DMS79 treated with DMSO at 0.1 percent for 48 hours (cell line): ENCODE results near the gene ARMC7.

Experiments
- DNase-seq: peaks from one replicate; lab custom pipeline; 2025; lab: John Stamatoyannopoulos, UW

Gene ARMC7

DNA sequence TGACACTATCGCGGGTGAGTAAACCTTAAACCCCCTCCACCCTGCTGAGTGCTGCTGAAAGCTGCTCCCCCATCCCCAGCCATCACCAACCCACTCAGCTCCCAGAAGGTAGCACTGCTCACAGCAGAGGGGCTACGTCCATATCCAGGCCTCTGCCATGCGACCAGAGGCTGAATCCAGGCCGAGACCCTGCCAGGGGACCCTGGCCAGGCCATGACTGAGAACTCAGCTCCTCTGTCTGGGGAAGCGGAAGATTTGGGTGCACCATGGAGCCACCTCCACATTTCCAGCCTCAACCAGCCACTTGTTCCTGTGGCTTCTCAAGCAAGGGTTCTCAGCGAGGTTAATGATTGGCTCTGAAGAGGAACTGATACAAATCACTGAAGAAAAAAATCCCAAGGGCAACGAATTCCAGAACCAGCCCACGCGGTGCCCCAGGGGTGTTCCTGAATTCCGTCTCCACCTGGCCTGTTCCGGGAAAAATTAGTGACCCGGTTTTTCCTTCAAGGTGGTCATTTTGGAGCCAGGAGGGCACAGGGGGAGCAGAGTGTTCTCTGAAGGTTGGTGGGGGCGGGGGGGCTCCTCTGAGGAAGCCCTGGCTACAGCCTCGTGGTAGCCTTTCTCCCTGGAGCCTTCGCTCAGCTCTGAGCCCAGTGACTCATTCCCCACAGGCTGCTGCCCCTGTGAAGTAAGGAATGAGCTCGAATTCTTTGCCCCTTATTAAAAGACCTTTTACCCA, 31.3 kb upstream of the ARMC7 start:
- no peak for DNase-seq

DNA sequence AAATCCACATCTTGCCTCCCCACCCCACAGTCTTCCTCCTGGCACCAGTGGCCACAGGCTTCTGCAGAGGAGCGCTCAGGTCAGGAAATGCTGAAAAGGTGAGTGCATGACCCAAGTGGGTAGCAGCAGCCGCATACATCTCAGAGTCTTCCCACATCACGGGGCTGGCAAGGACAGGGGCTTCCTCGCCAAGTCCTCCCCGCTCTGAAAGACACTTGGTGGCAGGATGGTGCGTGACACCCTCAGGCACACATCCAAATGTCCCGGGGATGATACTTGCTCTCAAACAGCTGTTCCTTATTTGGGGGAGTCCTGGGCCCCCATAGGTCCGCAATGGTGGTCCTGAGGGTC, 30.8 kb upstream of the ARMC7 start:
- no peak for DNase-seq

DNA sequence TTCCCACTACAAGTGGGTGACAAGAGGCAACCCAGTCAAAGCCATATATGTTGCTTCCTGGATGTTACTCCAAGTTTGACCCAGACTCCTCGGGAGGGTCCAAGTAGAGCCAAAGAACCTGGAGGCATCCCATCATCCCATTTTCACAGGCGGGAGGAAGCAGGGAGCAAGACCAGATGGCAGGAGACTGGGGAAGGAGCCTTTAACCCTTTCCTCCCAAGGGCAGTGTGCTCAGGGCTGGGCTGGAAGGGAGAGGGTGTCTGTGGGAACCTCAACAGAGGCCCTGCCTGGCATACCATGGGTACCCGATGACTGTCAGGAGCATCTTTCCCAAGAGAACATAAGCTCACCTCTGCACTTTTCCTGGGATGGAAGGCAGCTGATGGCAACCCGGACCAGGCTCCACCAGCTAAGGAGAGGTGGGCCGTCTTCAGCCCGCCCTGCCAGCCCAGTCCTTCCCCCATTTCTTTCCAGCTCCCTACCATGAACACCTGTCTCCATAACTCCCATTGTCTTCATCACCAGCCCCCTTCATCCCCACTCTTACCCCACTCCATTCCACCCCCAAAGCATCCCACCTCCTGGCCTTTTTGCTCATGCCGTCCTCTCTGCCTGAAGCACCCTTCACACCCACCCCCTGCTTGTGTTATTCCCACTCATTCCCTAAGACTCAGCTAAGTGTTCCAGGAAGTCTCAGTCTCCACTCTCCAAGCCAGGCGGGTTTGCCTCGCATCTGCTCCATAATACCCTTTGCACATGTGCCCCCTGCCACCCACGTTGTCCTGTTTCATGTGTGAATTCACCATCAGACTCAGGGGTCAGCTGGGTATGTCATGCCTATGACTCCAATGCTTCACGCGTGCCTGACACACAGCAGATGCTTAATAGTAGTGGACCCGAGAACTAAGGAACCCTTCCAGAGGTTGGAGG, 27.9 kb upstream of the ARMC7 start:
- no peak for DNase-seq

DNA sequence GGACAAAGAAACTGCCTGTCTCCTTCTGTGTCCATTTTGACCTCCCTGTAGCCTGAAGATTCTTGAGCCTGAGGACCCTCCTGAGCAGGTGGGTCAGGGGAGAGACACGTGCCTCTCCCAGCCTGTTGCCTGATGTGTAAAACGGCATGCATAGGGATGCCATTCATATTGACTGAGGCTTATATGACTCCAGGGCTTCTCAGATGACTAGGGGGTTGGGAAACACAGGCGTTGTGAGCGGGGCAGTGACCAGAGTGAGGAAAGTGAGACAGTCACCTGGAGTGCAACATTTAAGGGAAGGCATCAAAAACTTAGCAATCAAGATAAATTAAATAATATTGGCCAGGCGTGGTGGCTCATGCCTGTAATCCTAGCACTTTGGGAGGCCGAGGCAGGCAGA, 27.1 kb upstream of the ARMC7 start:
- no peak for DNase-seq

DNA sequence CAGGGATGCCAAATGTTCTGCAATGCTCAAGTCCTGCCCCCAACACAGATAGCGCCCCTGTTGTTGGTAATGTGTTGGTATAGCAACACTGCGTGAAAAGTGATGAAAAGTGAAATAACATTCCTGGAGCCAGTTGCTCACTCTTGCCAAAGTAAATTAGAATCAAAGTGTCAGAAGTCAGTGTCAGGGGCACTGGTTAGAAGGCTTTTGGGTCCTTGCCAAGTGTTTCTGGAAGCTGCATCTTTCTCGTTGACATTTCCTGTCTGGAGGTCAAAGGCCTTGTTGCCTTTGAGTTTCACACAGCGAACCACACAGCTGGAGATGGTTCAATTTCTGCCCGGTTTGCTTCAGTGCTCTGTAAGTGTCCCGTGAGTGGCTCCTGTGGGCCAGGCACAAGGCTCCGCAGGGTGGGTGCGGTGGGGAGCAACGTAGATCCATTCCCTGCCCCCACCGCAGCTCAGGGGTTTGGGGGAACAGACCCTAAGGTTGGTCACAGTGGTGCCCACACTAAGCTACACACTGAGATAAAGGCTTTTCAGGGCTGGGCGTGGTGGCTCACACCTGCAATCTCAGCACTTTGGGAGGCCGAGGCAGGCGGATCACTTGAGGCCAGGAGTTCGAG, 25.6 kb upstream of the ARMC7 start:
- DNase-seq = no peak

DNA sequence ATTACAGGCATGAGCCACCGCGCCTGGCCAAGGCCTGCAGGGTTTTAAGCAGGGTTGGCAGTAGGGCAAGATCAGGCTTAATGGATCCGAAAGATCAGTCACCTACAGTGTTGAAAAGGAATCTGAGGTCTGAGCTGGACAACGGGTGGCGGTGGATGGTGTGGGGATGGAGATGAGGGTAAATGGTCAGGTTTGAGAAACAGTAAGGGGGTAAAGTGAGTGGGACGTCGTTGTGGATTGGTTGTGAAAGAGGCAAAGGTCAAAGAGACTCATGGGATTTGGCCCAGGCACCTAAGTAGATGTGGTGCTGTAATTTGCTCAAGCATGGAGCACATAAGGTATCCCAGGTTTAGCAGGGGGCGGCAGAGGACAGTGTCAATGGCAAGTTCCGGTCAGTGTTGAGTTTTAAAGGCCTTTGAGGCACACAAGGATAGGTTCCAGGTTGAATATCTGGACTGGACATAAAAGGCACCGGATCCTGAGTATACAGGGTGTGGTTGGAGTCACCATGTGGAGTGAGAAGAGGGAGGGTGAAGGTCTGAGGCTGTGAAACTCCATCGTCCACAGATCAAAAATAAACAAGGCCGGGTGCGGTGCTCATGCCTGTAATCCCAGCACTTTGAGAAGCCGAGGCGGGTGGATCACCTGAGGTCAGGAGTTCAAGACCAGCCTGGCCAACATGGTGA, 23.1 kb upstream of the ARMC7 start:
- DNase-seq = no peak

DNA sequence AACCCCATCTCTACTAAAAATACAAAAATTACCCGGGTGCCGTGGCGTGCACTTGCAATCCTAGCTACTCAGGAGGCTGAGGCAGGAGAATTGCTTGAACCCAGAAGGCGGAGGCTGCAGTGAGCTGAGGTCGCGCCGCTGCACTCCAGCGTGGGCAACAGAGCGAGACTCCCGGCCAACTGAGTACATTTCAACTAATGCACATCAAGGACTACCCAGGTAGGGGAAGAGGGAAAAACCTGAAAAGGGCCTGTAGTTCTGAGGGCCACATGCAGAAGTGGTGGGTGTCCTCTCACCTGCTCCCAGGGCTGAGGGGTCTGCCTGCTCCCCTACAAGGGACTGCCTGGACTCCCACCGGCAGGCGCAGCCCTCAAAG, 22.6 kb upstream of the ARMC7 start:
- DNase-seq = no peak

DNA sequence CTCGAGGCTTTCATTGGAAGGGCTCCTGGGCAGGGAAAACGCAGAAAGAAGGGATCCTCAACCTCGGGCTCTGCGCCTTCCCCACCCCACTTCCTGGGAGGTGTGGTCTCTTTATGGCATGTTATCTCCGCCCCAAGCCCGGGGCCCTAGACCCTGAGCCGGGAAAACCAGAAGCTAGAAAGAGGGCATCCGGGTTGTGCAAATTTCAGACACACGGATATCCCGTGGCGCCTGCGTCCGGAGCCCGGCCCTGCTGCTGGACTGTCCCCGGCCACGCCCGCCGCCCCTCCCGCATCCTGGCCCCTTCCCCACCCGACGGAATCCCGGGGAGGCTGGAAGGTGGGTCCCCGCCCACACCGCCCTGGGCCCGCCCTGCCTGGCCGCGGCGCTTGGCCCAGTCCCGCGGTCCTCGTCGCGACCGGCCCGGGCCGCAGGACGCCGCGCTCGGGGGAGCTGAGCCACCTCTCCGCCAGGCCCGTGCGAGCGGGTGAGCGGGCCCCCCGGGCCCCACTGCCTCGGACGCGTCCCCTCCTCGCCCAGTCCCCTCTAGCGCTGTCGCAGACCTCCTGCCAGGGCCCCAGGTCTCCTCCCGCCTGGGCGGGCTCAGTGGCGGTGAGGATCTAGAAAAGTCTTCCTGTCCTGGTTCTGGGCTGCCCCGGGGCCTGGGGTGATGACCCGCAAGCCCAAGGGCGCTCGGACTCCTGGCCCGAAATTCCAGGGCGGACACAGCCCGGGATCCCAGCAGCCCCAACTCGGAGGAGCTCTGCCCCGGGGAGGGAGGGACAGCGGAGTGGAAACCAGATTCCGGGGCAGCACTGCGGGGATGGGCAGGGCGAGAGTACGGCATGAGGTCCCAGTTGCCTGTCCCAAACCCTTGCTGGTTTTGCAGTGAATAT, 22.0 kb upstream of the ARMC7 start, which contains the start of gene SLC16A5:
TSS of gene SLC16A5 (plus strand) at position 397 of the 896 bp plus-strand sequence. CDS start 5,683 bp downstream, outside the sequence.
- no peak for DNase-seq

DNA sequence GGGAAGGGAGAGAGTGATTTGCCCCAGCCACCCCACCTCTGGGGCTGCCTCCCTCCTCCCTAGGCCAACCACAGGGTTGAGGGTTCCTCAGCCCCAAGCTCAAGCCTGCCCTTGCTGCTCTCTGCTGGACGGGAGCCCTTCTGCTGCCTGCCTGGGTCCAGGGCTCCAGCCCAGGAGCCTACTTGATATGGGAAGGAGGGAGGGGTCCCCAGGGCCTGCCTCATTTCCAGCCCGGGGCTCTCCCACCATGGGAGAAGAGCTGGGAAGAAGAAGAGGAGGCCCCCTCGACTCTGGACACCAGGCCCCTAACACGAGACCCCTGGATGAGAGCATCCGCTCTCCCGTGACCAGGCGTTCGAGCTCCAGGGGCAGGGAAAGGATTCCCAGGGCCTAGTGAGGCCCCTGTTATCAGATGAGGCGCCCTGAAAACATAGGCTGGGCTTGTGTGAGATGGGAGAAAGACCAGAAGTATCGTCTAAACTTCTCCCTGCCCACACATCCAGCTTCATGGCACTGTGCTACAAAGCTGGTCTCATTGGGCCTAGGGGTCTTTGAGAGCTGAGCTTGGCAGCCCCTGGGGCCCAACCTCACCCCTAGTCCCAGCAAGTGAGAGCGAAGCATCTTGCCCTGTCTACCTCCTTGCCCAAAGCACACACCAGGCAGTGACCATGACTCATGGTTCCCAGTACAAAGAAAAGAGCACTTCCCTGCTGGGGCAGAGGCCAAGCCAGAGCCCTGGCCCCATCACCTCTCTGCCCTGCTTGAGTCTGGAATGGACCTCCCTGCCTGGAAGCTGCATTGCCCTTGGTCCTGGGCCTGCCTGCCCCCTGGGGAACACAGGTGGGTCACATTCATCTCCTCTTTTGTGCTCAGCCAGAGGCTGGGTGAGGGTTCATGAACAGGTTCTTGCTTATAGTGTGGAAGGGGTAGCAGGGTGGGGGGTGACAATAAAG, 21.0 kb upstream of the ARMC7 start:
- DNase-seq = no peak

DNA sequence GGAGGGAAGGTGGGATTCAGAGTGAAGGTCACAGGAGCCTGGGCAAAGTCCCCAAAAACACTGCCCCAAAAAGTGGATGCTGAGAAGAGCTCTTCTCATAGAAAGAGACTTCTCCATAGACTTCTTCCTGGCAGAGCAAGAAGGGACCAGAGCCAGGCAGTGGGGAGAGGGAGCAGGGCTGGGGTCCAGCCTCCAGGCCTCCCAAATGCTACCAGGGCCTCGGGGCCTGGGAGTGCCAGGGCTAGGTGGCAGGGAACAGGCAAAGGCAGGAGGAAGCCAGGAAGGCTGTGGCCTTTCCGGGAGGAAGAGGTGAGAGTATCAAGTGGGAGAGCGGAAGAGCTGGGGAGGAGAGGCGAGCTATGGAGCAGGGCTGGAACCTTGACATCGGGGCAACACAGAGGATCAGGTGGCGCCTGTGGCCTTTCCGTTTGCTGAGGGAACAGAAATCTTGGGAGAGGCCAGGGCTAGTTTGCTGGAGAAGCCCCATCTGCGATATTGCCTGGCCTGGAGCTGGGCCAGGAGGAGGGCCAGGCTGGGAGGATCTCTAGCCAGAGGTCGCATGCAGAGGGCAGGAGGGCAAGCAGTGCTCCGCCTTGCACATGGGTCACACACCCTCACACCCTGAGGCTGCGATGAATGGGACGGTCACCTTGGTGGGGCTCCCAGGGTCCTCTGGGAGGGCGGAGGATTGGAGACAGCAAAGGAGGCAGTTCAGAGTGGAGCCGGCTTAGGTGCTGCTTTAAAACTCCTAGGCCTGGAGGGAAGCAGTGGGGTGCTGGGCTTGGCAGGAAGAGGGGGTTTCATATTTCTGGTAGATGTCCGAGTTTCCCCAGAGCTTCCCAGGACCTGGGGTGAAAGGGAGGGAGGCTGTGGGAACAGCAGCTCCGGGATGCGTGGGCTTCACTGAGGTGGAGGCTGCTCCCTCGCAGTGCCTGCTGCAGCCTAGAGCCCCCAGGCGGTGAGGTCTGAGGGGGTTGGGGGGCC, 18.6 kb upstream of the ARMC7 start:
- DNase-seq = no peak

DNA sequence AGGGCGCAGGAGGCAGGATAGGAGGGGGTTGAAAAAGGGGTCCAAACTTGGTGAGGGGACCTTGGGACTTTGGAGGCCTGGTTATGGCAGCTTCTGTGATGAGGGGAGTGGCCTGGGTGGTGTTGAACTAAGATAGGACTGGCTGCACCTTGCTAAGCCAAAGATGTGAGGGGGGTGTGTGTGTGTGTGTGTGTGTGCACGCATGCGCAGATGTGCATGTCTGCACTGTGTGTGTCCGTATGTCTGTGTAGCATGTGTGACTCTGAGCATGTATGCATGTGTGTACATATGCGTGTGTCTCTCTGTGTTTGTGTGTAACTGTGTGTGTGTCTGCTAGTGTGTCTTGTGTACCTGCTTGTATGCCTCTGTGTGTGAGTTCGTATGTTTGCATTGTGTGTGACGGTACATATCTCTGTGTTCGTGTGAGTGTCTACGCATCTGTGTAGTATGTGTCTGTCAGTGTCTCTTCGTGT, 17.9 kb upstream of the ARMC7 start:
- DNase-seq = no peak

DNA sequence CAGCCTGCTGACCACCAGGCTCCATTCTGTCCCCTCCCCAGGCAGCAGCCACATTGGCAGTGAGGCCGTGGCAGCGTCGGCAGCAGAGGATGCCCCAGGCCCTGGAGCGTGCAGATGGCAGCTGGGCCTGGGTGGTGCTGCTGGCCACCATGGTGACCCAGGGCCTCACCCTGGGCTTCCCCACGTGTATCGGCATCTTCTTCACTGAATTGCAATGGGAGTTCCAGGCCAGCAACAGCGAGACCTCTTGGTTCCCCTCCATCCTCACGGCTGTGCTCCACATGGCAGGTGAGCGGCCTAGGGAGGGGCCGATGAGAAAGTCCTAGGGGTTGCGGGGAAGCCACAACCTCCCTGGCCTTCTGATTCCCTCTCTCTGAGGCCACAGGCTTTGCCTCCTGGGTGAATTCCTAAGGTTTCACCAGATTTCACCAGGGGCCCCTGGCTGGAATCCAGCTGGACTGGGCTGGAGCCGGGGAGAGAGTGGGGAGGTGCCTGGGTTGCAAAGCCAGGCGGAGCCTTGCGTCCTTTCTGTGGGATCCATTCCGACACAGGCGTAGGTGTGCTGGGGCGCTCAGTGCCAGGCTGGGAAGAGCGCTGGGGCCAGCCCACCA, 16.1 kb upstream of the ARMC7 start:
- no peak for DNase-seq

DNA sequence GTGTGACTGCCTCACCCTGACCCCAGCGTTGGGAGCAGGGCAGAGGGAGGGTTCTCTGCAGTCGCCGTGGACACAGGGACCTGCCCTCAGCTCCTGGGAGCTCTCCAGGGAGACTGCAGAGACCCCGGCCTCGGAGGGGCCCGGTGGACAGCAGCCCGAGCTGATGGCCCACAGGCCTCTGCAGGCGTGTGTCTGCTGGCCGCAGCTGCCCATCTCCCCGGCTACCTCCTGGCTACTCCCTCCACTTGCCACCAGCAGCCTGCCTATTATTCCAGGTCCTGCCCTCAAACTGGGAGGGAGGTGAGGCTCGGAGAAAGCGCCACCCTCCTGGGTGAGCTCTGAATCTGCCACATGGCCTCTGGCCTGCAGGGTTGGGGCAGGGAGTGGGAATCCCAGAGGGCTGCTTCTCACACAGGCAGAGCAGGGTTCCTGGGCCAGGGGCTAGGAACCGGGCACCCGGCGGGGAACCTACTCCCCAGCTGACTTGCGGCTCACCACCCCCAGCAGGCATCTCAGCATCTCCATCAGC, 14.8 kb upstream of the ARMC7 start:
- no peak for DNase-seq

DNA sequence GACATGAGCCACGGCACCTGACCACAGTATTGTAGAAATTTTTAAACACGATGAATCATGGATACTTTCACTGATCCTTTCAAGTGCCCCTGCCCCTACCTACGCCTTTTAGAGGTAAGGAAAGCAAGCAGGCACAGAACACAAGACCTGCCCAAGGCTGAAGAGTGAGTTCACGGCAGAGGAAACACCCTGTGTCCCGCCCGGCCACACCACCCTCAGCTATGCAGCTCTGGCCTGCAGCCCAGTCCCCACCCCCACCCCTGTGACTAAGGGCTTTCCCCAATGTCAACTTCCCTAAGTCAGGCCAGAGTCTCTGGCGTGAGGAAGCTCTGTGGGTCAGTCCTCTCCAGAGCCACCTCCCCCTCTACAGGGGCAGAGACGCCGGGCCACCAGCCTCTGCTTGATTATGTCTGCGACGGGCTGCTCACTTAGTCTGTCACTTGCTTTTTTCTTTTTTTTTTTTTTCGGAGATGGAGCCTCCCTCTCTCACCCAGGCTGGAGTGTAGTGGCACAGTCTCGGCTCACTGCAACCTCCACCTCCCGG, 13.6 kb upstream of the ARMC7 start:
- DNase-seq = no peak

DNA sequence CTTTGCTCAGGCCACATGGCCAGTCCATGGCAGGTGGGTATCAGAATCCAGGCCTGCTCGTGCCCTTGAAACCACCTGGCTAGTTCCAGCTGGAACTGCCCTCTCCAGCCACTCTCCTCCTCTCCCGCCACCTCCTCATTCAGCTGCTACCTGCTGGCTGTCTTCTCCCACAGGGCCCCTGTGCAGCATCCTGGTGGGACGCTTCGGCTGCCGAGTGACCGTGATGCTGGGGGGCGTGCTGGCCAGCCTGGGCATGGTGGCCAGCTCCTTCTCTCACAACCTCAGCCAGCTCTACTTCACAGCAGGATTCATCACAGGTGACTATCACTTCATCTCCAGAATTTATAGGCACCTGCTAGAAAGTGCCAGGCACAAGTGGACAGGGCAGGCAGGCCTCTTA, 11.9 kb upstream of the ARMC7 start:
- DNase-seq = no peak

DNA sequence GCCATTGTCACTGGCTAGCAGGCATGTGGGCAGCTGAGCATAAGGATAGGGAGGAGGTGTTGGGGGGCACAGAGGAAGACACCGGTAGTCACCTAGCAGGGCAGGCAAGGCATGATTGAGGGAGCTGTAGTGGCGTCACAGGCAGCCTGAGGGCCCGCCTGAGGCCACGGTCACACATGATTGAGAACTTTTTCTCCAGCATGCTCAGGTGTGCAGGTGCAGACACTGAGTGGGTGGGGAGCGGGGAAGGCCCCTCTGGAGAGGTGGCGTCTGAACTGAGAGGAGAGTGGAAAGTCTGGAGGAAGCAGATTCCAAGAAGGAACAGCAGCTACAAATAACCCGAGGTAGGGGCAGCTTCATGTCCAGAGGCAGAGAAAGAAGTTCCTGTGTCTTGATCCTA, 10.9 kb upstream of the ARMC7 start:
- DNase-seq = no peak

DNA sequence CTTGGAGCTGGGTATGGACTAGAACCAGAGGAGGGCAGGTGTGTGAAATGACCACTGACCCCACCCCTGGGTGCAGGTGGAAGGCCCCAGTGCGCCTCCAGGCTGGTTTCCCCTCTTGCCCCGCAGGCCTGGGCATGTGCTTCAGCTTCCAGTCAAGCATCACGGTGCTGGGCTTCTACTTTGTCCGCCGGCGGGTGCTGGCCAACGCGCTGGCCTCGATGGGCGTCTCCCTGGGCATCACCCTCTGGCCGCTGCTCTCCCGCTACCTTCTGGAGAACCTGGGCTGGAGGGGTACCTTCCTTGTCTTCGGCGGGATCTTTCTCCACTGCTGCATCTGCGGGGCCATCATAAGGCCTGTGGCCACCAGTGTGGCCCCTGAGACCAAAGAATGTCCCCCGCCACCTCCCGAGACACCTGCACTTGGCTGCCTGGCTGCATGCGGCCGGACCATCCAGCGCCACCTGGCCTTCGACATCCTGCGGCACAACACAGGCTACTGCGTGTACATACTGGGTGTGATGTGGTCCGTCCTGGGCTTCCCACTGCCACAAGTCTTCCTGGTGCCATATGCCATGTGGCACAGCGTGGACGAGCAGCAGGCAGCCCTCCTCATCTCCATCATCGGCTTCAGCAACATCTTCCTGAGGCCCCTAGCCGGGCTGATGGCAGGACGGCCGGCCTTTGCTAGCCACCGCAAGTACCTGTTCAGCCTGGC, 9.7 kb upstream of the ARMC7 start:
- DNase-seq = no peak
